GM12878 (cell line): ENCODE measurements around the gene MNT. TPM values are rescaled to one million over a fixed set of nuclear protein-coding genes. Genes with fewer than 3 reads are reported as not detected.
A peak's percentile ranks its signal among the peaks of the same experiment; 100 is the strongest.

ENCODE experiments used
- ATAC-seq: fragments of 200-7000 bp; cut with Tn5 transposase; 3 replicates; pipeline ENCODE4 v1.9.1; 2020; ENCODE audit warnings: mild to moderate bottlenecking, moderate library complexity
- BruUV-seq: library from RNA; stranded (reverse); fragments of 400-500 nt; replicated peaks from 2 replicates; lab custom pipeline; 2021; lab: Mats Ljungman, UMichigan
- CTCF ChIA-PET: fragments of 300-600 bp; sonication (Branson Sonifier 250); formaldehyde crosslinking; extraction: SDS; loops from one replicate; lab custom pipeline; 2021; ENCODE audit warnings: inconsistent platforms; lab: Yijun Ruan, JAX
- POLR2A ChIA-PET: fragments of 350-600 bp; formaldehyde crosslinking; extraction: SDS; loops from one replicate; lab custom pipeline; 2021; ENCODE audit warnings: inconsistent platforms; lab: Charles Lee
- RAD21 ChIA-PET: fragments of 300-600 bp; sonication (Branson Sonifier 250); formaldehyde crosslinking; loops from one replicate; lab custom pipeline; 2023; ENCODE audit warnings: antibody characterized with exemption; ENCODE audit not compliant: unreplicated experiment; lab: Charles Lee
- SMC1A ChIA-PET: fragments of 300-600 bp; sonication (Branson Sonifier 250); formaldehyde crosslinking; loops from one replicate; lab custom pipeline; 2023; ENCODE audit not compliant: unreplicated experiment, uncharacterized antibody; lab: Charles Lee
- DNase-seq: peaks from one replicate; pipeline ENCODE4 v3.0.0-alpha.2; 2011; ENCODE audit warnings: low read depth, low spot score
- FAIRE-seq: peaks from 3 replicates; lab custom pipeline; 2011; peaks lifted over from hg19 to GRCh38; lab: Jason Lieb, UNC
- H2AFZ ChIP-seq: 2 replicates; pipeline ENCODE4 v1.6.0; 2011; ENCODE audit warnings: low read depth, low read length, control low read depth; ENCODE audit not compliant: control insufficient read depth
- H3K27ac ChIP-seq: 2 replicates; pipeline ENCODE4 v1.5.1; 2011; ENCODE audit warnings: control low read depth; ENCODE audit not compliant: control insufficient read depth, insufficient read depth
- H3K27me3 ChIP-seq, 2 experiments: replicated peaks in 1 of 2; 2 replicates each; pipeline versions ENCODE4 v1.6.0 to v1.6.1; 2011; ENCODE audit warnings: low read length in 1 of 2; ENCODE audit not compliant: control insufficient read depth in 2 of 2, insufficient read depth in 2 of 2
- H3K36me3 ChIP-seq, 2 experiments: 2 replicates each; pipeline ENCODE4 v1.5.1; 2011; ENCODE audit warnings: low read length in 1 of 2; ENCODE audit not compliant: control insufficient read depth in 2 of 2, insufficient read depth in 2 of 2
- H3K4me1 ChIP-seq: 2 replicates; pipeline ENCODE4 v1.6.1; 2011; ENCODE audit warnings: mild to moderate bottlenecking, low read length, moderate library complexity, mixed read lengths; ENCODE audit not compliant: control insufficient read depth, insufficient read depth
- H3K4me2 ChIP-seq: 2 replicates; pipeline ENCODE4 v1.6.0; 2011; ENCODE audit warnings: control low read depth; ENCODE audit not compliant: control insufficient read depth, insufficient read depth
- H3K4me3 ChIP-seq: fragments of 200-600 bp; sonication (generic); 2 replicates; pipeline ENCODE4 v1.5.1; 2016
- H3K79me2 ChIP-seq: 2 replicates; pipeline ENCODE4 v1.6.0; 2011; ENCODE audit warnings: low read length; ENCODE audit not compliant: control insufficient read depth, insufficient read depth
- H3K9ac ChIP-seq: 2 replicates; pipeline ENCODE4 v1.8.0; 2011; ENCODE audit warnings: low read length, control low read depth, mixed read lengths; ENCODE audit not compliant: control insufficient read depth, insufficient read depth
- H3K9me3 ChIP-seq: replicated peaks from 3 replicates; pipeline ENCODE4 v1.5.1; 2011; ENCODE audit warnings: mild to moderate bottlenecking, low read length; ENCODE audit not compliant: control insufficient read depth, insufficient read depth
- H4K20me1 ChIP-seq: 2 replicates; pipeline ENCODE4 v1.6.0; 2011; ENCODE audit not compliant: control insufficient read depth, insufficient read depth
- GABPA ChIP-seq: IDR thresholded peaks from 2 replicates; pipeline ENCODE4 v1.6.1; 2014; ENCODE audit warnings: antibody characterized with exemption, low read depth, mild to moderate bottlenecking, inconsistent platforms
- HDAC2 ChIP-seq: fragments of 200-600 bp; sonication (generic); IDR thresholded peaks from 2 replicates; pipeline ENCODE4 v1.6.1; 2017
- NFIC ChIP-seq: IDR thresholded peaks from 2 replicates; pipeline ENCODE4 v1.6.1; 2012; ENCODE audit warnings: low read depth, mild to moderate bottlenecking, inconsistent platforms, low read length, moderate library complexity
- POU2F2 ChIP-seq: IDR thresholded peaks from 3 replicates; pipeline ENCODE4 v1.6.1; 2011; ENCODE audit warnings: low read depth, mild to moderate bottlenecking, low read length, borderline replicate concordance
- RAD21 ChIP-seq: IDR thresholded peaks from 2 replicates; pipeline ENCODE4 v1.6.1; 2011; ENCODE audit warnings: mild to moderate bottlenecking, low read depth, low read length, moderate library complexity; ENCODE audit not compliant: insufficient read depth
- SMC3 ChIP-seq: IDR thresholded peaks from 2 replicates; pipeline ENCODE4 v1.6.1; 2011; ENCODE audit warnings: low read length, improper control_type of control experiment, borderline replicate concordance
- WGBS: methylation state at CpG from one replicate; pipeline ENCODE4 v1.1.6; 2016; ENCODE audit warnings: low lambda C conversion rate; ENCODE audit not compliant: insufficient replicate concordance, insufficient coverage; ENCODE audit errors: missing lambda C conversion rate; 5-methylcytosine and 5-hydroxymethylcytosine counted together
- in situ Hi-C: fragments of 300-500 bp; cut with MboI; formaldehyde crosslinking; loops from 9 replicates; pipeline ENCODE4 v1.14.3; 2018; ENCODE audit warnings: mixed read lengths
- intact Hi-C: fragments of 100-400 bp; cut with micrococcal nuclease; formaldehyde crosslinking; loops from one replicate; pipeline ENCODE4 v1.14.2; 2022; ENCODE audit not compliant: unreplicated experiment
- polyA plus RNA-seq, 11 experiments: library from polyadenylated mRNA; depleted of rRNA in 4 of 11; unstranded in 6 of 11; stranded (reverse) in 5 of 11; fragments of >200 nt; fragmentation: Nextera tagmentation in 4 of 11; fragmentation: Illumina TruSeq in 1 of 11; extraction: Ambion mirVana in 4 of 11; extraction: Trizol in 1 of 11; gene quantifications; 1 replicate in 1 of 11; 2 replicates in 10 of 11; pipeline versions ENCODE4 v1.2.1 to v1.2.3, GENCODE V29; 2011 to 2016; ENCODE audit warnings: inconsistent platforms in 2 of 11, missing spikeins in 2 of 11, low read depth in 1 of 11
- total RNA-seq, 4 experiments: library from RNA; depleted of rRNA in 3 of 4; stranded (reverse); fragments of >200 nt in 3 of 4; fragmentation: Illumina TruSeq in 1 of 4; extraction: Trizol in 1 of 4; gene quantifications; 2 replicates each; pipeline versions ENCODE4 v1.2.1 to v1.2.3, GENCODE V29; 2013 to 2021

MNT gene
- total and polyA plus RNA-seq, 10 of the 15 experiments (the other 5 are each of a cell fraction or from before 2014, with no cell fraction given): 0.31 to 15.9 (median 3.8) TPM

- TF ChIP-seq GABPA (no peak), NFIC (no peak), HDAC2 (no peak)
Observed at GRCh38 chr17:2423271-2423670, 22.4 kb upstream of the MNT start (continued).

DNA sequence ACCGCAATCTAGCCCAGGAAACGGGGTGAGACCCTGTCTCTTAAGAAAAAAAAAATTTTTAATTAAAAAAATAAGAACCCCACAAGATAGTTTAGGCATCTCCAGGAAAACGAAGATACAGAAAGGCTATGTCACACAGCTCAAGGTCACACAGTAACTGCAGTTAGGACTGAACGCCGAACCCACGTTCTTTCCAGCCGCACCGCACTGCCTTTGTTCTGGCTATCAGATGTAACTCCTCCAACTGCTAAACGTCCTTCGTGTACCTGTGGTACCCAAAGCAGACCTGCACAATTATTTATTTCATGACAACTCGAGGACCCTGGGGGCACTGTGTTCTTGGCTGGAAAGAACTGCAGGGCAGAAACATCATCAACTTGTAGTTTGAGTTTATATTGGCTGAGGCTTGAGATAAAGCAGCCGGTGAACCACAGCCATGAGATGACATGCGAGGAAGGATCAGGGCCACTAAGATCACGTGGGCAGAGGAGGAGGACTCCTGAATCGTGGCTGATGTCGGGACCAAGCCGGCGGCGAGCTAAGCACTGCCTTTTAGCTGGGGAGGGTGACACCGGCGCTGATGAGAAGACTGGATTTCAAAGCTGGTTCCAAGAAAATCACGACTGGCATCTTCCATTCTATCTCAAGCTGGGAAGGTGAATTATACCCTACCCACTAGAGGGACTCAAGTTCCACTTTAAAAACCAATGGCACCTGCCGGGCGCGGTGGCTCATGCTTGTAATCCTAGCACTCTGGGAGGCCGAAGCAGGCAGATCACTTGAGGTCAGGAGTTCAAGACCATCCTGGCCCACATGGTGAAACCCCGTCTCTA, 20.7 kb upstream of the MNT start:
- intact Hi-C loops (no loop called here), in situ Hi-C loops (loop anchor here (25.0 kb wide), 1 partner anchor 591 kb away; no protein-coding TSS in a partner anchor)
- Histone ChIP-seq H3K4me1 (no peaks in the 10 kb centered on the region), H3K9me3 (no peaks in the 10 kb centered on the region), H3K4me2 (no peak overlapping the region), H3K4me3 (no peak overlapping the region), H4K20me1 (no peaks in the 10 kb centered on the region), H3K9ac (no peak overlapping the region), H3K36me3 (peaks cover 10 to 16% of the 10 kb centered on the region in 2 experiments; a peak in 2 of 4 replicates), H3K27ac (no peak overlapping the region), H3K79me2 (no peaks in the 10 kb centered on the region), H2AFZ (no peak overlapping the region), H3K27me3 (no peaks in the 10 kb centered on the region)
- no TSS peak for BruUV-seq
- CTCF ChIA-PET: interaction anchor here (1.1 to 2.6 kb wide), 2 partner anchors 17 to 39 kb away, joined by 3 to 13 read pairs; no protein-coding TSS in a partner anchor
- 97% methylated on average over 24 of the region's 27 CpGs for WGBS
- POLR2A ChIA-PET: no interaction called here
- FAIRE-seq: no peak
- SMC1A ChIA-PET: interaction anchor here (12.3 kb wide), 1 partner anchor 40 kb away, joined by 364 read pairs; no protein-coding TSS in a partner anchor
- DNase-seq: no peak
- TF ChIP-seq SMC3 (no peak), RAD21 (peak; percentile 27), POU2F2 (no peak)
- ATAC-seq: no peak
- RAD21 ChIA-PET: interaction anchor here (0.9 kb wide), 1 partner anchor 39 kb away, joined by 5 read pairs; no protein-coding TSS in a partner anchor
